AG04449 (cell line): ENCODE measurements around the gene LKAAEAR1.

Source experiments
- CTCF ChIA-PET: fragments of 350-600 bp; formaldehyde crosslinking; extraction: SDS; loops from one replicate; lab custom pipeline; 2021; ENCODE audit warnings: antibody characterized with exemption; lab: Yijun Ruan, JAX
- POLR2A ChIA-PET: fragments of 400-600, 350-600 bp; formaldehyde crosslinking; extraction: SDS; loops from one replicate; lab custom pipeline; 2020; ENCODE audit warnings: antibody characterized with exemption, inconsistent platforms; lab: Yijun Ruan, JAX
- DNase-seq: peaks from one replicate; pipeline ENCODE4 v3.0.0-alpha.2; 2010; ENCODE audit warnings: low read depth, low spot score
- H3K4me3 ChIP-seq: 2 replicates; pipeline ENCODE4 v1.5.1; 2011; ENCODE audit warnings: low read depth, mild to moderate bottlenecking, control low read depth, low read length
- CTCF ChIP-seq: IDR thresholded peaks from one replicate; pipeline ENCODE4 v1.5.1; 2011; ENCODE audit warnings: mild to moderate bottlenecking, moderate library complexity, low read length, control low read depth, inconsistent platforms; ENCODE audit not compliant: insufficient read depth; ENCODE audit errors: missing control alignments

LKAAEAR1 gene

GRCh38 chr20:64042054-64042781, 42.0 kb downstream of the LKAAEAR1 start:
- no peak for DNase-seq
- ChIA-PET CTCF (interaction anchor here (0.7 to 4.6 kb wide), 4 partner anchors 17 to 504 kb away, joined by 3 to 54 read pairs (median 6); partner anchors contain the start of genes SAMD10 and TCEA2), POLR2A (no interaction called here)
- H3K4me3 ChIP-seq = peak overlapping the region; percentile 40
- no peak for TF ChIP-seq CTCF

GRCh38 chr20:64041781-64042053, 42.5 kb downstream of the LKAAEAR1 start:
- CTCF ChIA-PET = interaction anchor here (0.7 to 4.6 kb wide), 6 partner anchors 11 to 504 kb away, joined by 3 to 54 read pairs (median 10); partner anchors contain the start of genes SAMD10 and TCEA2
- H3K4me3 ChIP-seq = no peak overlapping the region

GRCh38 chr20:64041040-64041780, 43.0 kb downstream of the LKAAEAR1 start:
- no peak overlapping the region for H3K4me3 ChIP-seq
- ChIA-PET CTCF (interaction anchor here (0.7 to 5.9 kb wide), 8 partner anchors 10 to 503 kb away, joined by 3 to 69 read pairs (median 18); partner anchors contain the start of genes SAMD10 and TCEA2), POLR2A (no interaction called here)
- TF ChIP-seq CTCF = no peak
- DNase-seq = no peak

More at GRCh38 chr20:64041781-64042053, 42.5 kb downstream of the LKAAEAR1 start:
- TF ChIP-seq CTCF = no peak
- DNase-seq = no peak
- POLR2A ChIA-PET = no interaction called here

- H3K4me3 ChIP-seq = no peak overlapping the region
- no peak for DNase-seq
- CTCF ChIA-PET = interaction anchor here (0.9 to 5.9 kb wide), 11 partner anchors 10 to 80 kb away, joined by 3 to 69 read pairs (median 10); partner anchors contain the start of gene TCEA2
- no peak for TF ChIP-seq CTCF
- POLR2A ChIA-PET = no interaction called here
Measured at GRCh38 chr20:64040231-64041039, 43.8 kb downstream of the LKAAEAR1 start.

GRCh38 chr20:64039293-64040160, 44.7 kb downstream of the LKAAEAR1 start:
- ChIA-PET POLR2A (no interaction called here), CTCF (interaction anchor here (0.7 to 5.9 kb wide), 19 partner anchors 9 to 500 kb away, joined by 3 to 69 read pairs (median 4); partner anchors contain the start of genes LKAAEAR1 and TCEA2)
- peak overlapping the region; percentile 33 for H3K4me3 ChIP-seq
- DNase-seq = no peak
- no peak for TF ChIP-seq CTCF
